ENCODE results near the gene ZCCHC10.
A peak's percentile ranks its signal among the peaks of the same experiment; 100 is the strongest.

DNA sequence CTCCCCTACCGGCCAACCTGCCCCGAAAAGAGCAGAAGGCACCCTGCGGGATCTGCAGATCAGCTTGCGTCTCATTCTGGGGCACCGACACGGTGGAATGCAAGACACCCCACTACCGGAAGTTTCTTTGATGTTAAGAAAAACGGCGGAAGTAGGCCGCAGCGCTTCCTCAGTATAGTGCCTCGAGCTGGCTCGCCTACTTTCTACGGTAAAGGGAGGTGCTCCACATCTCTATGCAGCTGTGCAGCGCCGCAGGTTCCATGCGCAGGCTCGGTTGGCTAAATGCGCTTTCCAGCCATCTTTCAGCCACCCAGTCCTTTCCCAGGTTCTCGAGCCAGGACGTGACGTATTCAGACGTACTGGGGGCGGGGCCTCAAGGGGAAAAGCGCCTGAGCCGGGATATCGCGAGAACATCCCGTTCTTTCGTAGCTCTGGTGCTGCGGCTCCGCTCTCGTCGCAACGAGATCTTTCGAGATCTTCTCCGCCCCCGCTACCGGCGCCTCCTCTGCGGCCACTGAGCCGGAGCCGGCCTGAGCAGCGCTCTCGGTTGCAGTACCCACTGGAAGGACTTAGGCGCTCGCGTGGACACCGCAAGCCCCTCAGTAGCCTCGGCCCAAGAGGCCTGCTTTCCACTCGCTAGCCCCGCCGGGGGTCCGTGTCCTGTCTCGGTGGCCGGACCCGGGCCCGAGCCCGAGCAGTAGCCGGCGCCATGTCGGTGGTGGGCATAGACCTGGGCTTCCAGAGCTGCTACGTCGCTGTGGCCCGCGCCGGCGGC lies 25.4 kb upstream of the ZCCHC10 start, which contains the start of gene HSPA4:
- TF ChIP-seq POLR2A (IDR thresholded peaks at IDR 0.05): peak; percentile 82 to 96
- TF ChIP-seq CTCF (IDR thresholded peaks at IDR 0.05): no peak
